GOT3 (cell line): Measurements from ENCODE around the gene TBC1D21.

Experiments
- DNase-seq: peaks from one replicate; lab custom pipeline; 2025; ENCODE audit warnings: mixed read lengths; lab: John Stamatoyannopoulos, UW

Gene TBC1D21

GRCh38 chr15:73889053-73889761 lies 15.8 kb downstream of the TBC1D21 start:
- no peak for DNase-seq

GRCh38 chr15:73889762-73890124 lies 16.4 kb downstream of the TBC1D21 start:
- DNase-seq: no peak

GRCh38 chr15:73891328-73892315 lies 18.3 kb downstream of the TBC1D21 start:
- no peak for DNase-seq

- DNase-seq: no peak
These were observed 19.3 kb downstream of the TBC1D21 start for GRCh38 chr15:73892446-73893226.

GRCh38 chr15:73894133-73894814 lies 20.9 kb downstream of the TBC1D21 start:
- no peak for DNase-seq

GRCh38 chr15:73897441-73898261 lies 24.3 kb downstream of the TBC1D21 start:
- peak; percentile 33 for DNase-seq

- no peak for DNase-seq
These were observed 26.1 kb downstream of the TBC1D21 start for GRCh38 chr15:73899197-73900094.

GRCh38 chr15:73900095-73900712 lies 26.8 kb downstream of the TBC1D21 start:
- no peak for DNase-seq

- DNase-seq: no peak
These were observed 27.9 kb downstream of the TBC1D21 start for GRCh38 chr15:73901126-73901810.

- DNase-seq: no peak
These were observed 29.0 kb downstream of the TBC1D21 start for GRCh38 chr15:73902121-73903020.

GRCh38 chr15:73904026-73904815 lies 30.9 kb downstream of the TBC1D21 start:
- no peak for DNase-seq

- DNase-seq: no peak
These were observed 32.0 kb downstream of the TBC1D21 start for GRCh38 chr15:73905225-73905827.

- DNase-seq: no peak
These were observed 33.1 kb downstream of the TBC1D21 start for GRCh38 chr15:73906346-73907034.

- no peak for DNase-seq
These were observed 33.7 kb downstream of the TBC1D21 start for GRCh38 chr15:73907035-73907408.

- DNase-seq: peak; percentile 43
These were observed 34.9 kb downstream of the TBC1D21 start for GRCh38 chr15:73908030-73908821.
